DND-41 (cell line): ENCODE data around the gene GPI.

Source experiments
- CTCF ChIP-seq: IDR thresholded peaks from 2 replicates; pipeline ENCODE4 v1.5.1; 2012; ENCODE audit warnings: borderline replicate concordance, low read length, moderate library complexity, mild to moderate bottlenecking; ENCODE audit not compliant: poor library complexity, severe bottlenecking; ENCODE audit errors: extremely low read depth
- EZH2 ChIP-seq: IDR thresholded peaks from 3 replicates; pipeline ENCODE4 v1.6.1; 2012; ENCODE audit warnings: borderline replicate concordance, low read depth, mild to moderate bottlenecking, moderate library complexity, low read length, inconsistent platforms; ENCODE audit not compliant: severe bottlenecking

GRCh38 chr19:34332027-34332760 lies 32.8 kb upstream of the GPI start:
- TF ChIP-seq CTCF: no peak
- no peak for TF ChIP-seq EZH2
